Measurements from ENCODE around the gene ASRGL1. TPM values are rescaled to one million over a fixed set of nuclear protein-coding genes. Genes with fewer than 3 reads are reported as not detected.

Gene ASRGL1
- total RNA-seq, 1 experiment from 2014 or later = 22.6 TPM

- no peaks in the 10 kb centered on the region; the same call in 1 of the 2 replicates for H3K27me3 ChIP-seq
- no peaks in the 10 kb centered on the region for H3K4me1 ChIP-seq
- no peak for DNase-seq
- H3K36me3 ChIP-seq = no peaks in the 10 kb centered on the region
- H3K4me3 ChIP-seq = no peak overlapping the region
- no peaks in the 10 kb centered on the region for H3K9me3 ChIP-seq (replicated peaks)
- H3K27ac ChIP-seq = no peak overlapping the region
Observed at GRCh38 chr11:62430425-62430824, 93.2 kb downstream of the ASRGL1 start.

DNA sequence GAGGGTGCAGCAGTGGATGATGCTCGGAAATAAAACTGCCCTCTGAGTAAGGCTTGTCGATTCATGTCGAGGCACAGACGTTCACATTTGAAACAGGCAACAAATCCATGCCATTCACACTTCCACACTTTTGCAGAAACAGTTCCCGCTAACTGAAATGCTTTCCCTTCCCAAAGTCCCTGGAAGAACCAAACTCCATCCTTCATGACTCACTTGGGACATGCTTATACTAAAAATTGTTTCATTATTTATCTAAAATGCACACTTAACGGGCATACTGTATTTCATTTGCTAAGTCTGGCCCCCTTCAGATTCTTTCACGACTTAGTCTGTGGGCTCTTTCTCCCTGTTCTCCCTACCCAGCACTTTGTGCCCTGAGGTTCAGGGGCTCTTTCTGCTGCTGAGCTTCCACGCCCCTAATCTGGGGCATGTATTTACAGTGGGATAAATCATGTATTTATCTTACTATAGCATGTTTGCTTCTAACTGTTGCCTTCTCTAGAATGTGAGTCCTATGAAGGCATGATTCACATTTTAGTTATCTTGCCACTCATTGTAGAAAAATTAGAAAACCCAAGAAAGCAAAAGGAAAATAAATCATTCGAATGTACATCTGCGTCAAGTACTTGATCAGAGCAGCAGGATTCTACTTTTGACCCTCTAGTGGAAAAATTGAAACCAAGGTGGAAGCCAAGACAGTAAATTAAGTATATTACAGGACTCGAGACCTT is 94.1 kb downstream of the ASRGL1 start:
- Histone ChIP-seq H3K4me1 (no peaks in the 10 kb centered on the region), H3K36me3 (no peaks in the 10 kb centered on the region), H3K9me3 (replicated peaks) (no peaks in the 10 kb centered on the region), H3K27me3 (no peaks in the 10 kb centered on the region; the same call in 1 of the 2 replicates), H3K27ac (no peak overlapping the region), H3K4me3 (no peak overlapping the region)
- no peak for DNase-seq

- no peak for DNase-seq
- Histone ChIP-seq H3K36me3 (no peaks in the 10 kb centered on the region), H3K9me3 (replicated peaks) (no peaks in the 10 kb centered on the region), H3K4me1 (no peaks in the 10 kb centered on the region), H3K27me3 (no peaks in the 10 kb centered on the region; the same call in 1 of the 2 replicates), H3K27ac (no peak overlapping the region), H3K4me3 (no peak overlapping the region)
Observed at GRCh38 chr11:62432695-62433094, 95.4 kb downstream of the ASRGL1 start.

GRCh38 chr11:62433141-62433903 is 96.1 kb downstream of the ASRGL1 start:
- H3K4me1 ChIP-seq = no peaks in the 10 kb centered on the region
- no peaks in the 10 kb centered on the region for H3K9me3 ChIP-seq (replicated peaks)
- H3K4me3 ChIP-seq = no peak overlapping the region
- no peaks in the 10 kb centered on the region for H3K36me3 ChIP-seq
- no peak overlapping the region for H3K27ac ChIP-seq
- no peaks in the 10 kb centered on the region; the same call in 1 of the 2 replicates for H3K27me3 ChIP-seq
- DNase-seq = no peak

DNA sequence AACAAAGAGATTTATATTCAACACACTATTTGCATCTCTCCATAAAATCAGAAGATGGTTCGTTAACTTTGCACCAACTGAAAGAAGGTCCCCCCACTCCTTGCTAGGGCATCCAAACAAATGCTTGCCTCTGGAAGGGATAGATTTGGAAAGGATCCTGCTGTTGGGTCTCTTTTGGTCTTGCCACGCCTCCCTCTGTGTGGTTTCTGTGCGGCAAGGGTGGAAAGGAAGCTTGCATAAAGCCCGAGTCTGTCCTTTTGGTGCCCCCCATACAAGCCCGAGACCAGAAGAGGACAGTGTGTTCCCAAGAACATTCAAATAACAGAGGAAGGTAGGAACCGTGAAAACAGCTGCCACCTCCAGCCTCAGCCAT is 96.6 kb downstream of the ASRGL1 start:
- Histone ChIP-seq H3K4me3 (no peak overlapping the region), H3K9me3 (replicated peaks) (no peaks in the 10 kb centered on the region), H3K27me3 (no peaks in the 10 kb centered on the region; the same call in 1 of the 2 replicates), H3K36me3 (no peaks in the 10 kb centered on the region), H3K4me1 (no peaks in the 10 kb centered on the region), H3K27ac (no peak overlapping the region)
- no peak for DNase-seq

- H3K9me3 ChIP-seq (replicated peaks) = no peaks in the 10 kb centered on the region
- no peaks in the 10 kb centered on the region; the same call in 1 of the 2 replicates for H3K27me3 ChIP-seq
- H3K36me3 ChIP-seq = no peaks in the 10 kb centered on the region
- DNase-seq = no peak
- H3K4me1 ChIP-seq = no peaks in the 10 kb centered on the region; the same call in 1 of the 2 replicates
- H3K27ac ChIP-seq = no peak overlapping the region
- no peak overlapping the region for H3K4me3 ChIP-seq
Observed at GRCh38 chr11:62435846-62436660, 98.8 kb downstream of the ASRGL1 start.

DNA sequence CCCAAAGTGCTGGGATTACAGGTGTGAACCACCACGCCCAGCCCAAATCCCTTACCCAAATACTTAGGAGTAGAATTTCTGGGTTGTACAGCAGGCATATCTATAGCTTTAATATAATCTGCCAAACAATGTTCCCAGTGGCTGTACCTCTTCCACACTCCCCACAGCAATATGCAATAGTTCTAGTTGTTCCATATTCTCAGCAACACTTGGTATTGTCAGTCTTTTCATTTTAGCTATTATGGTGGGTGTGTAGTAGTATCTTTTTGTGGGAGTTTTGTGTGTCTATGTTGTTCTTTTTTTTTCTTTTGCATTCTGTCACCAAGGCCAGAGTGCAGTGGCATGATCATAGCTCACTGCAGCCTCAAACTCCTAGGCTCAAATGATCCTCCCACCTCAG is 100.4 kb downstream of the ASRGL1 start:
- no peaks in the 10 kb centered on the region for H3K9me3 ChIP-seq (replicated peaks)
- H3K4me1 ChIP-seq = no peaks in the 10 kb centered on the region; the same call in 1 of the 2 replicates
- no peak for DNase-seq
- H3K4me3 ChIP-seq = no peak overlapping the region
- H3K27me3 ChIP-seq = no peaks in the 10 kb centered on the region
- no peak overlapping the region for H3K27ac ChIP-seq
- no peaks in the 10 kb centered on the region for H3K36me3 ChIP-seq

DNA sequence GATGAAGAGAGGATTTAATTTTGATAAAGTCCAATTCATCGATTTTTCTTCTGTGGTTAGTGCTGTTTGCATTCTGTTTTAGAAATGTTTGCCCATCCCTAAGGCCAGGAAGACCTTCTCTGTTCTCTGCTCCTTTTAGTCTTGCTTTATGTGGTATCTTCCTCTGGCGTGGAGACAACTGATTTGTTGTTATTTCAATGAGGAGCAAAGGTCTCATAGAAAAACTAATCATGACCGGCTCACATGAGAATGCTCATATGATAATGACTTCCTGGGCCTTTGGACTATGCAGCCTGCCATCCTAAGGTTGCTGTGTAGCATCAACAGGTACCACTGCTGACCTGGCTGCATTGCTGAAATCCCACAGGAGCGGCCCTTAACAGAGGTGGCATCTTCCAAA is 101.4 kb downstream of the ASRGL1 start:
- Histone ChIP-seq H3K9me3 (replicated peaks) (no peaks in the 10 kb centered on the region), H3K27ac (no peak overlapping the region), H3K4me3 (no peak overlapping the region), H3K27me3 (no peaks in the 10 kb centered on the region), H3K4me1 (peaks cover 2% of the 10 kb centered on the region; the same call in 1 of the 2 replicates), H3K36me3 (no peaks in the 10 kb centered on the region)
- DNase-seq = no peak

DNA sequence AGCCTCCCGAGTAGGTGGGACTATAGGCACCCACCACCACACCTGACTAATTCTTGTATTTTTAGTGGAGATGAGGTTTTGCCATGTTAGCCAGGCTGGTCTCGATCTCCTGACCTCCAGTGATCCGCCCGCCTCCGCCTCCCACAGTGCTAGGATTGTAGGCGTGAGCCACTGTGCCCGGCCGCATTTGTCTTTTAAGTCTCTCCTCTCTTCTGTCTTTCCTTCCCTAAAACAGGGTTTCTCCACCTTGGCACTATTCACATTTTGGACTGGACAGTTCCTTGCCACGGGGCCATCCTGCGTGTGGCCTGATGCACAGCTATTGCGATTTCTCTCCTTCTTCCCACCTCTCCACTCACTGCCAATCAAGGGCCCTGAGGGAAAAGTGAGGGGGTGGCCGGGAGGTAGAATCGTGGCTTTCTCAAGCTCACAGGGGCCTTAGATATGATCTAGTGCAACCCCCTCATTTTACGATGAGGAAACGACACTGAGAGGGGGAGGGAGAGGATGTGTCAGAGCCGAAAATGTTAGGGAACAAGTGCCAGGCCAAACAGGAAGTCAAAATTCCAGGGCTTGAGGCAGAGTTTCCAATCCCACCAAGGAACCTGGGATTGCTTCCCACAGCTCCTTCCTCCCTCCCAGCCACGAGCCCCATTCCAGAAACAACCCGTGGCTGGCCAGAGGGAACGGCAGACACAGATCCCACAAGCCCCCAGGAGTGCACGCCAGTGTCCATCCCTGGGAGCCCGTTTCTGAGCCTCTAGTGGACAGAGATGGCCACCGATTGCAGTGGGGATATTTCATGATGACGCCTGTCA is 102.7 kb downstream of the ASRGL1 start:
- Histone ChIP-seq H3K27me3 (no peaks in the 10 kb centered on the region), H3K9me3 (replicated peaks) (no peaks in the 10 kb centered on the region), H3K4me1 (peaks cover 10% of the 10 kb centered on the region; the same call in 1 of the 2 replicates), H3K36me3 (no peaks in the 10 kb centered on the region), H3K27ac (no peak overlapping the region), H3K4me3 (no peak overlapping the region)
- DNase-seq = no peak

Other genes starting within 250 kb of the ASRGL1 start
- 111 and 118 TPM in 2 replicates for gene INCENP, start 213.4 kb upstream of the ASRGL1 start, total RNA-seq (2014; rRNA removed; shearing (Covaris generic))
- gene SCGB1D1, start 147.2 kb upstream of the ASRGL1 start, total RNA-seq (2014; rRNA removed; shearing (Covaris generic)) = not detected in 2 replicates
- not detected in 2 replicates for gene SCGB2A1, start 128.8 kb upstream of the ASRGL1 start, total RNA-seq (2014; rRNA removed; shearing (Covaris generic))
- gene SCGB1D2, start 95.2 kb upstream of the ASRGL1 start, total RNA-seq (2014; rRNA removed; shearing (Covaris generic)) = not detected in 2 replicates
- gene SCGB2A2, start 67.3 kb upstream of the ASRGL1 start, total RNA-seq (2014; rRNA removed; shearing (Covaris generic)) = not detected in 2 replicates
- not detected in 2 replicates for gene SCGB1D4, start 38.4 kb upstream of the ASRGL1 start, total RNA-seq (2014; rRNA removed; shearing (Covaris generic))
- gene SCGB1A1, start 81.6 kb downstream of the ASRGL1 start, total RNA-seq (2014; rRNA removed; shearing (Covaris generic)) = not detected in 2 replicates
- 10.3 and 10.9 TPM in 2 replicates for gene AHNAK, start 209.4 kb downstream of the ASRGL1 start, total RNA-seq (2014; rRNA removed; shearing (Covaris generic))
- gene EEF1G, start 236.4 kb downstream of the ASRGL1 start, total RNA-seq (2014; rRNA removed; shearing (Covaris generic)) = 2,270 and 2,323 TPM in 2 replicates